Lower leg skin (tissue), 4 donors: ENCODE results near the gene ST8SIA5. TPM values are rescaled to one million over a fixed set of nuclear protein-coding genes. Genes with fewer than 3 reads are reported as not detected.

Experiments
- DNase-seq, 2 donors: peaks; one replicate each; pipeline ENCODE4 v3.0.0-alpha.2; 2019; ENCODE audit warnings: low spot score in 2 of 2
- H3K4me3 ChIP-seq: fragments of 200-600 bp; sonication (generic); 2 replicates; pipeline ENCODE4 v1.5.1; 2017; ENCODE audit warnings: mild to moderate bottlenecking, low read depth; ENCODE audit not compliant: poor library complexity, severe bottlenecking
- CTCF ChIP-seq, 3 donors: fragments of 450-650 bp; IDR thresholded peaks; one replicate each; pipeline ENCODE4 v1.5.1; 2016; ENCODE audit warnings: antibody characterized with exemption in 3 of 3, mild to moderate bottlenecking in 3 of 3, moderate library complexity in 2 of 3
- POLR2A ChIP-seq, 2 donors: fragments of 450-650 bp; IDR thresholded peaks; one replicate each; pipeline ENCODE4 v1.6.1; 2016 to 2017; ENCODE audit warnings: antibody characterized with exemption in 2 of 2, mild to moderate bottlenecking in 1 of 2, moderate library complexity in 1 of 2
- WGBS, 2 donors: methylation state at CpG; one replicate each; pipeline ENCODE4 v1.1.5; 2018; 5-methylcytosine and 5-hydroxymethylcytosine counted together
- intact Hi-C: fragments of 100-400 bp; cut with DNase I; formaldehyde crosslinking; loops from one replicate; pipeline ENCODE4 v1.15.0; 2023; ENCODE audit warnings: low total_unique reads
- total RNA-seq, 4 donors: library from RNA; depleted of rRNA; stranded (reverse); fragments of >200 nt; gene quantifications; one replicate each; pipeline ENCODE4 v1.1.0, GENCODE V29; 2016

ST8SIA5 gene
- total RNA-seq, 4 donors from 2014 or later = not detected

- no peak overlapping the region for H3K4me3 ChIP-seq
- intact Hi-C loops = no loop called here
- DNase-seq = no peak
- TF ChIP-seq POLR2A (IDR thresholded peaks at IDR 0.05) (no peak), CTCF (IDR thresholded peaks at IDR 0.05) (no peak)
- WGBS, 2 donors = 57 to 67% methylated on average over 6 of the region's 6 CpGs
These were observed 88.2 kb downstream of the ST8SIA5 start for GRCh38 chr18:46668694-46669093.

- TF ChIP-seq POLR2A (IDR thresholded peaks at IDR 0.05) (no peak), CTCF (IDR thresholded peaks at IDR 0.05) (no peak)
- no peak for DNase-seq
- WGBS, 2 donors = 67 to 74% methylated on average over 11 of the region's 11 CpGs
- intact Hi-C loops = no loop called here
- no peak overlapping the region for H3K4me3 ChIP-seq
These were observed 88.7 kb downstream of the ST8SIA5 start for GRCh38 chr18:46668135-46668534.

- 72 to 91% methylated on average over 1 of the region's 1 CpG for WGBS, 2 donors
- intact Hi-C loops = no loop called here
- TF ChIP-seq POLR2A (IDR thresholded peaks at IDR 0.05) (no peak), CTCF (IDR thresholded peaks at IDR 0.05) (no peak)
- no peak for DNase-seq
- H3K4me3 ChIP-seq = no peak overlapping the region
These were observed 93.3 kb downstream of the ST8SIA5 start for GRCh38 chr18:46663539-46663938.

GRCh38 chr18:46660957-46661749 is 95.7 kb downstream of the ST8SIA5 start:
- WGBS, 2 donors = 78 to 79% methylated on average over 9 of the region's 9 CpGs
- intact Hi-C loops = no loop called here
- H3K4me3 ChIP-seq = no peak overlapping the region

GRCh38 chr18:46659484-46659883 is 97.4 kb downstream of the ST8SIA5 start:
- DNase-seq = no peak
- 89 to 95% methylated on average over 3 of the region's 3 CpGs for WGBS, 2 donors
- H3K4me3 ChIP-seq = no peak overlapping the region
- no peak for TF ChIP-seq CTCF (IDR thresholded peaks at IDR 0.05)
- no peak for TF ChIP-seq POLR2A (IDR thresholded peaks at IDR 0.05)
- intact Hi-C loops = loop anchor here (5.0 kb wide), 1 partner anchor 377 kb away; no protein-coding TSS in a partner anchor

More at GRCh38 chr18:46660957-46661749, 95.7 kb downstream of the ST8SIA5 start:
- TF ChIP-seq CTCF (IDR thresholded peaks at IDR 0.05) (no peak), POLR2A (IDR thresholded peaks at IDR 0.05) (no peak)
- DNase-seq = no peak
